ENCODE data around the gene SUPT6H. TPM values are rescaled to one million over a fixed set of nuclear protein-coding genes. Genes with fewer than 3 reads are reported as not detected.

SUPT6H gene
- total RNA-seq, 1 experiment from 2014 or later: 63.3 TPM

GRCh38 chr17:28675980-28676379, 14.0 kb downstream of the SUPT6H start:
- CTCF ChIA-PET: interaction anchor here (1.6 kb wide), 1 partner anchor 30 kb away, joined by 14 read pairs; the partner anchor contains the start of gene BLTP2
- DNase-seq: peak in 1 of 2 experiments; percentile 17
- Histone ChIP-seq H3K4me3 (no peak overlapping the region), H3K27me3 (ENCODE audit: insufficient read depth, low read depth) (no peaks in the 10 kb centered on the region), H2AFZ (no peak overlapping the region), H3K9me3 (ENCODE audit: insufficient read depth, low read depth) (no peaks in the 10 kb centered on the region), H3K36me3 (ENCODE audit: low read depth) (peaks cover 57% of the 10 kb centered on the region), H3K4me2 (no peak overlapping the region), H3K79me2 (ENCODE audit: low read depth) (no peaks in the 10 kb centered on the region), H3K4me1 (replicated peaks; ENCODE audit: insufficient read depth) (no peaks in the 10 kb centered on the region), H4K20me1 (ENCODE audit: insufficient read depth) (no peaks in the 10 kb centered on the region), H3F3A (ENCODE audit: insufficient read depth, low read depth) (no peaks in the 10 kb centered on the region), H3K9me2 (ENCODE audit: insufficient read depth) (no peaks in the 10 kb centered on the region), H3K27ac (no peak overlapping the region)
- peak; percentile 72 for TF ChIP-seq CTCF (conservative IDR thresholded peaks at IDR 0.05)
- no peak for TF ChIP-seq EZH2 (IDR thresholded peaks at IDR 0.05; ENCODE audit: low read depth)
- intact Hi-C loops (cut with micrococcal nuclease; ENCODE audit: unreplicated experiment): no loop called here
- BruUV-seq (replicated peaks): no TSS peak
- POLR2A ChIA-PET (ENCODE audit: unreplicated experiment): no interaction called here

GRCh38 chr17:28682655-28683054, 20.6 kb downstream of the SUPT6H start:
- H3K79me2 ChIP-seq (ENCODE audit: low read depth): no peaks in the 10 kb centered on the region
- peaks cover 37% of the 10 kb centered on the region for H3K36me3 ChIP-seq (ENCODE audit: low read depth)
- no peak for TF ChIP-seq EZH2 (IDR thresholded peaks at IDR 0.05; ENCODE audit: low read depth)
- TF ChIP-seq CTCF (conservative IDR thresholded peaks at IDR 0.05): no peak
- H3K27me3 ChIP-seq (ENCODE audit: insufficient read depth, low read depth): no peaks in the 10 kb centered on the region
- H3K9me2 ChIP-seq (ENCODE audit: insufficient read depth): no peaks in the 10 kb centered on the region
- H3K27ac ChIP-seq: no peak overlapping the region
- H3K4me2 ChIP-seq: no peak overlapping the region
- intact Hi-C loops (cut with micrococcal nuclease; ENCODE audit: unreplicated experiment): no loop called here
- ChIA-PET CTCF (no interaction called here), POLR2A (ENCODE audit: unreplicated experiment) (no interaction called here)
- no peaks in the 10 kb centered on the region; the same call in 1 of the 2 replicates for H4K20me1 ChIP-seq (ENCODE audit: insufficient read depth)
- BruUV-seq (replicated peaks): no TSS peak
- no peak overlapping the region for H2AFZ ChIP-seq
- H3K9me3 ChIP-seq (ENCODE audit: insufficient read depth, low read depth): no peaks in the 10 kb centered on the region
- no peaks in the 10 kb centered on the region; the same call in 1 of the 2 replicates for H3F3A ChIP-seq (ENCODE audit: insufficient read depth, low read depth)
- H3K4me1 ChIP-seq (replicated peaks; ENCODE audit: insufficient read depth): no peaks in the 10 kb centered on the region
- no peak for DNase-seq
- H3K4me3 ChIP-seq: no peak overlapping the region

GRCh38 chr17:28684963-28685362, 23.0 kb downstream of the SUPT6H start:
- H3K27me3 ChIP-seq (ENCODE audit: insufficient read depth, low read depth): no peaks in the 10 kb centered on the region
- ChIA-PET POLR2A (ENCODE audit: unreplicated experiment) (no interaction called here), CTCF (no interaction called here)
- H4K20me1 ChIP-seq (ENCODE audit: insufficient read depth): no peaks in the 10 kb centered on the region; the same call in 1 of the 2 replicates
- H3K9me2 ChIP-seq (ENCODE audit: insufficient read depth): no peaks in the 10 kb centered on the region
- intact Hi-C loops (cut with micrococcal nuclease; ENCODE audit: unreplicated experiment): no loop called here
- H3K4me1 ChIP-seq (replicated peaks; ENCODE audit: insufficient read depth): no peaks in the 10 kb centered on the region
- H3K36me3 ChIP-seq (ENCODE audit: low read depth): peaks cover 48% of the 10 kb centered on the region
- H3K79me2 ChIP-seq (ENCODE audit: low read depth): no peaks in the 10 kb centered on the region
- no peak for TF ChIP-seq CTCF (conservative IDR thresholded peaks at IDR 0.05)
- TF ChIP-seq EZH2 (IDR thresholded peaks at IDR 0.05; ENCODE audit: low read depth): no peak
- DNase-seq: no peak
- BruUV-seq (replicated peaks): no TSS peak
- H3F3A ChIP-seq (ENCODE audit: insufficient read depth, low read depth): no peaks in the 10 kb centered on the region; the same call in 1 of the 2 replicates
- no peak overlapping the region for H3K4me2 ChIP-seq
- no peak overlapping the region for H3K27ac ChIP-seq
- H3K9me3 ChIP-seq (ENCODE audit: insufficient read depth, low read depth): no peaks in the 10 kb centered on the region
- H2AFZ ChIP-seq: no peak overlapping the region
- H3K4me3 ChIP-seq: no peak overlapping the region
